Mesenchymal stem cell (in vitro differentiated cells and primary cell): ENCODE data around the gene HEATR5A.
A peak's percentile ranks its signal among the peaks of the same experiment; 100 is the strongest.

Experiments
- DNase-seq: peaks from one replicate; pipeline ENCODE4 v3.0.0-alpha.2; 2013
- H2AFZ ChIP-seq: one replicate; pipeline ENCODE4 v1.6.1; 2013; ENCODE audit warnings: low read depth, mild to moderate bottlenecking, control low read depth, inconsistent platforms, low read length, moderate library complexity
- H2AK5ac ChIP-seq: 2 replicates; pipeline ENCODE4 v1.6.1; 2013; ENCODE audit warnings: low read length, moderate library complexity, mild to moderate bottlenecking, inconsistent platforms; ENCODE audit not compliant: severe bottlenecking
- H2BK120ac ChIP-seq: one replicate; pipeline ENCODE4 v1.6.1; 2013; ENCODE audit warnings: low read depth, mild to moderate bottlenecking, inconsistent platforms, low read length, moderate library complexity
- H2BK12ac ChIP-seq, 2 experiments: one replicate each; pipeline ENCODE4 v1.6.1; 2013; ENCODE audit warnings: inconsistent platforms in 2 of 2, low read length in 2 of 2, mild to moderate bottlenecking in 2 of 2, moderate library complexity in 2 of 2, control low read depth in 1 of 2
- H2BK15ac ChIP-seq: one replicate; pipeline ENCODE4 v1.6.1; 2013; ENCODE audit warnings: mild to moderate bottlenecking, low read depth, inconsistent platforms; ENCODE audit not compliant: poor library complexity, severe bottlenecking
- H2BK5ac ChIP-seq: 2 replicates; pipeline ENCODE4 v1.6.1; 2013; ENCODE audit warnings: low read depth, mild to moderate bottlenecking, low read length, control low read depth, inconsistent platforms; ENCODE audit not compliant: poor library complexity, severe bottlenecking
- H3K14ac ChIP-seq, 2 experiments: one replicate each; pipeline ENCODE4 v1.6.1; 2013; ENCODE audit warnings: inconsistent platforms in 2 of 2, low read length in 2 of 2, control low read depth in 1 of 2, mild to moderate bottlenecking in 1 of 2, moderate library complexity in 1 of 2
- H3K18ac ChIP-seq, 2 experiments: one replicate each; pipeline ENCODE4 v1.6.1; 2013; ENCODE audit warnings: inconsistent platforms in 2 of 2, low read length in 2 of 2, control low read depth in 1 of 2, low read depth in 1 of 2, mild to moderate bottlenecking in 1 of 2
- H3K23ac ChIP-seq, 2 experiments: one replicate each; pipeline ENCODE4 v1.6.1; 2013; ENCODE audit warnings: inconsistent platforms in 2 of 2, low read length in 2 of 2, mild to moderate bottlenecking in 2 of 2, moderate library complexity in 2 of 2, control low read depth in 1 of 2
- H3K27ac ChIP-seq: 2 replicates; pipeline ENCODE4 v1.5.1; 2013; ENCODE audit warnings: mild to moderate bottlenecking, moderate library complexity, low read length, control low read depth, inconsistent platforms; ENCODE audit not compliant: poor library complexity, severe bottlenecking
- H3K27me3 ChIP-seq, 2 experiments: 2 replicates each; pipeline versions ENCODE4 v1.6.1 to v1.7.0; 2013; ENCODE audit warnings: low read length in 2 of 2, mild to moderate bottlenecking in 2 of 2, moderate library complexity in 2 of 2, control low read depth in 1 of 2, inconsistent platforms in 1 of 2; ENCODE audit not compliant: control insufficient read depth in 1 of 2, insufficient read depth in 1 of 2
- H3K36me3 ChIP-seq, 2 experiments: 2 replicates each; pipeline versions ENCODE4 v1.6.1 to v1.7.0; 2013; ENCODE audit warnings: low read length in 2 of 2, control low read depth in 1 of 2, inconsistent platforms in 1 of 2, low read depth in 1 of 2, mild to moderate bottlenecking in 1 of 2; ENCODE audit not compliant: insufficient read depth in 2 of 2, control insufficient read depth in 1 of 2
- H3K4ac ChIP-seq, 2 experiments: one replicate each; pipeline ENCODE4 v1.6.1; 2013; ENCODE audit warnings: inconsistent platforms in 2 of 2, low read length in 2 of 2, mild to moderate bottlenecking in 2 of 2, moderate library complexity in 2 of 2, control low read depth in 1 of 2, low read depth in 1 of 2
- H3K4me1 ChIP-seq: 2 replicates; pipeline ENCODE4 v1.6.1; 2013; ENCODE audit warnings: low read depth, low read length, control low read depth; ENCODE audit not compliant: control insufficient read depth, insufficient read depth
- H3K4me2 ChIP-seq: 2 replicates; pipeline ENCODE4 v1.6.1; 2013; ENCODE audit warnings: low read length, mild to moderate bottlenecking, inconsistent platforms; ENCODE audit not compliant: poor library complexity, severe bottlenecking
- H3K4me3 ChIP-seq, 2 experiments: 2 replicates each; pipeline versions ENCODE4 v1.5.1 to v1.7.0; 2013; ENCODE audit warnings: low read length in 2 of 2, mild to moderate bottlenecking in 2 of 2, control low read depth in 1 of 2, low read depth in 1 of 2; ENCODE audit not compliant: insufficient read depth in 1 of 2
- H3K79me1 ChIP-seq: replicated peaks from 2 replicates; pipeline ENCODE4 v1.6.1; 2013; ENCODE audit warnings: mild to moderate bottlenecking, control low read depth, low read length, inconsistent platforms; ENCODE audit not compliant: poor library complexity, severe bottlenecking
- H3K9ac ChIP-seq: 2 replicates; pipeline ENCODE4 v1.7.0; 2013; ENCODE audit warnings: mild to moderate bottlenecking, low read length, moderate library complexity
- H3K9me3 ChIP-seq: 2 replicates; pipeline ENCODE4 v1.7.0; 2013; ENCODE audit warnings: mild to moderate bottlenecking, low read length; ENCODE audit not compliant: control insufficient read depth
- H4K8ac ChIP-seq: one replicate; pipeline ENCODE4 v1.6.1; 2013; ENCODE audit warnings: inconsistent platforms, mild to moderate bottlenecking, low read length, moderate library complexity
- H4K91ac ChIP-seq: one replicate; pipeline ENCODE4 v1.6.1; 2013; ENCODE audit warnings: mild to moderate bottlenecking, low read length, inconsistent platforms
- WGBS: methylation state at CpG from one replicate; pipeline ENCODE4 v1.1.7; 2013; ENCODE audit warnings: mixed read lengths; 5-methylcytosine and 5-hydroxymethylcytosine counted together

HEATR5A gene

GRCh38 chr14:31395572-31396205 lies 24.7 kb downstream of the HEATR5A start:
- peak; percentile 16 for DNase-seq
- 100% methylated on average over 4 of the region's 4 CpGs for WGBS
- Histone ChIP-seq H3K4me3 (no peak overlapping the region), H2AK5ac (no peak overlapping the region), H2BK15ac (no peak overlapping the region), H3K4me1 (no peaks in the 10 kb centered on the region), H3K4ac (no peak overlapping the region), H3K18ac (peak overlapping the region in 1 of 2 experiments; percentile 33), H3K23ac (no peak overlapping the region), H3K9ac (no peak overlapping the region), H4K91ac (no peak overlapping the region), H3K14ac (no peak overlapping the region), H4K8ac (no peak overlapping the region), H3K4me2 (no peak overlapping the region), H2BK5ac (no peak overlapping the region), H3K9me3 (no peaks in the 10 kb centered on the region), H2AFZ (no peak overlapping the region), H3K36me3 (peaks cover 13 to 84% of the 10 kb centered on the region in 2 experiments), H2BK12ac (no peak overlapping the region), H3K27ac (no peak overlapping the region), H2BK120ac (no peak overlapping the region), H3K27me3 (no peaks in the 10 kb centered on the region), H3K79me1 (no peaks in the 10 kb centered on the region)

- Histone ChIP-seq H3K18ac (no peak overlapping the region), H2BK12ac (no peak overlapping the region), H3K4me1 (no peaks in the 10 kb centered on the region), H3K4me3 (no peak overlapping the region), H2AK5ac (no peak overlapping the region), H3K4ac (no peak overlapping the region), H3K27me3 (no peaks in the 10 kb centered on the region), H3K27ac (no peak overlapping the region), H4K91ac (no peak overlapping the region), H3K9ac (no peak overlapping the region), H3K79me1 (no peaks in the 10 kb centered on the region), H2BK5ac (no peak overlapping the region), H3K14ac (no peak overlapping the region), H2BK120ac (no peak overlapping the region), H3K36me3 (peaks cover 13 to 83% of the 10 kb centered on the region in 2 experiments), H3K9me3 (no peaks in the 10 kb centered on the region), H3K23ac (no peak overlapping the region), H2AFZ (no peak overlapping the region), H2BK15ac (no peak overlapping the region), H4K8ac (no peak overlapping the region), H3K4me2 (no peak overlapping the region)
- WGBS: 98% methylated on average over 2 of the region's 3 CpGs
- DNase-seq: no peak
Measured at GRCh38 chr14:31395119-31395518, 25.2 kb downstream of the HEATR5A start.

GRCh38 chr14:31391977-31392503 lies 28.3 kb downstream of the HEATR5A start:
- no peaks in the 10 kb centered on the region for H3K9me3 ChIP-seq
- no peak overlapping the region for H2BK12ac ChIP-seq
- no peak overlapping the region for H2BK120ac ChIP-seq
- no peak overlapping the region for H2AFZ ChIP-seq
- H3K27me3 ChIP-seq: no peaks in the 10 kb centered on the region
- H3K23ac ChIP-seq: no peak overlapping the region
- H2BK5ac ChIP-seq: no peak overlapping the region
- H2BK15ac ChIP-seq: no peak overlapping the region
- no peak overlapping the region for H3K4ac ChIP-seq
- no peak overlapping the region for H4K8ac ChIP-seq
- no peak overlapping the region for H3K18ac ChIP-seq
- peaks cover 14 to 72% of the 10 kb centered on the region in 2 experiments for H3K36me3 ChIP-seq
- no peak overlapping the region for H4K91ac ChIP-seq
- H3K79me1 ChIP-seq: no peaks in the 10 kb centered on the region
- no peak overlapping the region for H3K9ac ChIP-seq
- H3K4me1 ChIP-seq: no peaks in the 10 kb centered on the region
- no peak overlapping the region for H3K27ac ChIP-seq
- no peak overlapping the region for H3K4me2 ChIP-seq
- H2AK5ac ChIP-seq: no peak overlapping the region
- no peak overlapping the region for H3K4me3 ChIP-seq
- no peak for DNase-seq
- H3K14ac ChIP-seq: no peak overlapping the region

GRCh38 chr14:31391473-31391872 lies 28.9 kb downstream of the HEATR5A start:
- no peaks in the 10 kb centered on the region for H3K27me3 ChIP-seq
- H2BK5ac ChIP-seq: no peak overlapping the region
- H4K91ac ChIP-seq: no peak overlapping the region
- no peak overlapping the region for H2BK12ac ChIP-seq
- no peak overlapping the region for H3K9ac ChIP-seq
- no peak overlapping the region for H2BK15ac ChIP-seq
- H2AFZ ChIP-seq: no peak overlapping the region
- H3K4me1 ChIP-seq: no peaks in the 10 kb centered on the region
- H3K18ac ChIP-seq: no peak overlapping the region
- no peak overlapping the region for H3K4me2 ChIP-seq
- no peaks in the 10 kb centered on the region for H3K9me3 ChIP-seq
- peaks cover 15 to 74% of the 10 kb centered on the region in 2 experiments for H3K36me3 ChIP-seq
- no peak overlapping the region for H3K14ac ChIP-seq
- H3K27ac ChIP-seq: no peak overlapping the region
- DNase-seq: no peak
- WGBS: no CpG with 5 or more reads among the region's 3 CpGs
- no peak overlapping the region for H3K4me3 ChIP-seq
- H2AK5ac ChIP-seq: no peak overlapping the region
- no peak overlapping the region for H4K8ac ChIP-seq
- no peak overlapping the region for H3K23ac ChIP-seq
- H3K4ac ChIP-seq: no peak overlapping the region
- H2BK120ac ChIP-seq: no peak overlapping the region
- H3K79me1 ChIP-seq: no peaks in the 10 kb centered on the region
